SK-N-SH (cell line): ENCODE results near the gene GDI2. TPM values are rescaled to one million over a fixed set of nuclear protein-coding genes. Genes with fewer than 3 reads are reported as not detected.
"Not testable (repeated sequence)": the region's sequence is repeated elsewhere in the genome, so short reads cannot be mapped to it uniquely, and the experiment has no call there.

ENCODE experiments used
- CTCF ChIA-PET: fragments of 300-600, 350-600 bp; formaldehyde crosslinking; extraction: SDS; loops from one replicate; lab custom pipeline; 2021; lab: Yijun Ruan, JAX
- POLR2A ChIA-PET: fragments of 350-600 bp; sonication (Branson Sonifier 250); formaldehyde crosslinking; extraction: SDS; loops from one replicate; lab custom pipeline; 2020; ENCODE audit warnings: antibody characterized with exemption, inconsistent platforms; lab: Yijun Ruan, JAX
- DNase-seq: peaks from one replicate; pipeline ENCODE4 v3.0.0; 2012
- H2AFZ ChIP-seq: fragments of 200-600 bp; sonication (generic); 2 replicates; pipeline ENCODE4 v1.8.1; 2016; ENCODE audit warnings: antibody characterized with exemption, mild to moderate bottlenecking, low read depth
- H3F3A ChIP-seq: fragments of 200-600 bp; sonication (generic); replicated peaks from 2 replicates; pipeline ENCODE3; 2016; ENCODE audit warnings: antibody characterized with exemption, mild to moderate bottlenecking; ENCODE audit not compliant: insufficient read depth
- H3K27ac ChIP-seq, 2 experiments: fragments of 200-500 bp in 1 of 2; fragments of 200-600 bp in 1 of 2; sonication (Bioruptor generic) in 1 of 2; sonication (generic), shearing (Covaris generic) in 1 of 2; 2 replicates each; pipeline versions ENCODE4 v1.5.1 to v1.6.1; 2014 to 2016; ENCODE audit warnings: low read depth in 2 of 2, inconsistent platforms in 1 of 2, low read length in 1 of 2, mild to moderate bottlenecking in 1 of 2, mixed read lengths in 1 of 2
- H3K27me3 ChIP-seq: fragments of 200-600 bp; sonication (generic), shearing (Covaris generic); 2 replicates; pipeline ENCODE4 v1.6.1; 2016; ENCODE audit warnings: mixed run types; ENCODE audit not compliant: insufficient read depth
- H3K36me3 ChIP-seq, 2 experiments: fragments of 200-500 bp in 1 of 2; fragments of 200-600 bp in 1 of 2; sonication (Bioruptor generic) in 1 of 2; sonication (generic) in 1 of 2; replicated peaks in 1 of 2; 2 replicates each; pipeline versions ENCODE3 to v1.5.1; 2014 to 2016; ENCODE audit warnings: low read length in 1 of 2, mild to moderate bottlenecking in 1 of 2; ENCODE audit not compliant: insufficient read depth in 2 of 2, control insufficient read depth in 1 of 2
- H3K4me1 ChIP-seq, 2 experiments: fragments of 200-500 bp in 1 of 2; fragments of 200-600 bp in 1 of 2; sonication (Bioruptor generic) in 1 of 2; sonication (generic), shearing (Covaris generic) in 1 of 2; 2 replicates each; pipeline versions ENCODE4 v1.5.1 to v1.6.1; 2014 to 2016; ENCODE audit warnings: low read depth in 1 of 2, low read length in 1 of 2, mixed run types in 1 of 2; ENCODE audit not compliant: insufficient read depth in 2 of 2, control insufficient read depth in 1 of 2
- H3K4me2 ChIP-seq: fragments of 200-600 bp; sonication (generic), shearing (Covaris generic); 2 replicates; pipeline ENCODE4 v1.6.1; 2017; ENCODE audit warnings: mixed run types
- H3K4me3 ChIP-seq, 2 experiments: fragments of 200-500 bp in 1 of 2; fragments of 200-600 bp in 1 of 2; sonication (Bioruptor generic) in 1 of 2; sonication (generic), shearing (Covaris generic) in 1 of 2; 2 replicates each; pipeline versions ENCODE4 v1.5.1 to v1.8.1; 2014 to 2016; ENCODE audit warnings: low read depth in 2 of 2, inconsistent platforms in 1 of 2, low read length in 1 of 2, mild to moderate bottlenecking in 1 of 2, mixed read lengths in 1 of 2, moderate library complexity in 1 of 2
- H3K79me2 ChIP-seq: fragments of 200-600 bp; sonication (generic); 2 replicates; pipeline ENCODE4 v1.8.1; 2017; ENCODE audit warnings: mild to moderate bottlenecking; ENCODE audit not compliant: insufficient read depth
- H3K9ac ChIP-seq: fragments of 200-600 bp; sonication (generic); 2 replicates; pipeline ENCODE4 v1.6.1; 2017; ENCODE audit warnings: mixed run types
- H3K9me2 ChIP-seq: fragments of 200-600 bp; sonication (generic); 2 replicates; pipeline ENCODE4 v1.6.1; 2017; ENCODE audit warnings: mixed run types
- H3K9me3 ChIP-seq: fragments of 200-600 bp; sonication (generic); 2 replicates; pipeline ENCODE4 v1.6.1; 2017; ENCODE audit warnings: mixed run types, mild to moderate bottlenecking, moderate library complexity
- H4K20me1 ChIP-seq: fragments of 200-600 bp; sonication (generic); 2 replicates; pipeline ENCODE4 v1.6.1; 2017; ENCODE audit warnings: mild to moderate bottlenecking, mixed run types; ENCODE audit not compliant: insufficient read depth
- CHD2 ChIP-seq: fragments of 150-350 bp; IDR thresholded peaks from 2 replicates; pipeline ENCODE4 v1.6.1; 2018; ENCODE audit warnings: low read length; ENCODE audit not compliant: partially characterized antibody
- ELF1 ChIP-seq: IDR thresholded peaks from 2 replicates; pipeline ENCODE4 v1.4.0; 2012
- EP300 ChIP-seq, 2 experiments: IDR thresholded peaks; 2 replicates each; pipeline versions ENCODE4 v1.4.0 to v1.6.1; 2012; ENCODE audit warnings: borderline replicate concordance in 1 of 2, low read depth in 1 of 2, low read length in 1 of 2
- EZH2phosphoT487 ChIP-seq: fragments of 200-600 bp; sonication (generic); IDR thresholded peaks from 2 replicates; pipeline ENCODE4 v1.6.1; 2017; ENCODE audit warnings: low read depth, mixed run types, mild to moderate bottlenecking, antibody characterized with exemption, moderate library complexity, borderline replicate concordance
- FOSL2 ChIP-seq: IDR thresholded peaks from 2 replicates; pipeline ENCODE4 v1.4.0; 2012; ENCODE audit warnings: low read depth, mild to moderate bottlenecking, moderate library complexity, borderline replicate concordance
- FOXM1 ChIP-seq: IDR thresholded peaks from 2 replicates; pipeline ENCODE4 v1.4.0; 2012; ENCODE audit warnings: low read depth, mild to moderate bottlenecking
- GATA2 ChIP-seq: sonication (generic); formaldehyde crosslinking; IDR thresholded peaks from 2 replicates; pipeline ENCODE4 v1.5.0; 2020; ENCODE audit warnings: mild to moderate bottlenecking, missing genetic modification reagents
- JUND ChIP-seq: IDR thresholded peaks from 2 replicates; pipeline ENCODE4 v1.4.0; 2012
- MXI1 ChIP-seq: IDR thresholded peaks from 2 replicates; pipeline ENCODE4 v1.6.1; 2012; ENCODE audit warnings: mild to moderate bottlenecking, low read depth, low read length, improper control_type of control experiment
- NFIC ChIP-seq: IDR thresholded peaks from 2 replicates; pipeline ENCODE4 v1.4.0; 2012; ENCODE audit warnings: borderline replicate concordance
- NRF1 ChIP-seq: IDR thresholded peaks from 2 replicates; pipeline ENCODE4 v1.6.1; 2012; ENCODE audit warnings: low read depth, mild to moderate bottlenecking, low read length
- POLR2AphosphoS5 ChIP-seq: IDR thresholded peaks from 2 replicates; pipeline ENCODE4 v1.6.1; 2012; ENCODE audit warnings: low read depth, low read length
- SIN3A ChIP-seq: IDR thresholded peaks from 2 replicates; pipeline ENCODE4 v1.6.1; 2012; ENCODE audit warnings: low read depth, mild to moderate bottlenecking, low read length, moderate library complexity, borderline replicate concordance
- SMC3 ChIP-seq: IDR thresholded peaks from 2 replicates; pipeline ENCODE4 v1.6.1; 2012; ENCODE audit warnings: low read depth, low read length, improper control_type of control experiment
- TAF1 ChIP-seq: IDR thresholded peaks from 2 replicates; pipeline ENCODE4 v1.6.1; 2012; ENCODE audit warnings: low read depth, mild to moderate bottlenecking, low read length, moderate library complexity, borderline replicate concordance
- TCF12 ChIP-seq: IDR thresholded peaks from 2 replicates; pipeline ENCODE4 v1.4.0; 2012
- TEAD4 ChIP-seq: IDR thresholded peaks from 2 replicates; pipeline ENCODE4 v1.4.0; 2012; ENCODE audit warnings: mild to moderate bottlenecking, borderline replicate concordance; ENCODE audit not compliant: insufficient read depth
- YY1 ChIP-seq: IDR thresholded peaks from 2 replicates; pipeline ENCODE4 v1.4.0; 2012; ENCODE audit warnings: low read depth, mild to moderate bottlenecking
- WGBS: methylation state at CpG from one replicate; pipeline ENCODE4 v1.1.6; 2017; ENCODE audit warnings: low lambda C conversion rate; 5-methylcytosine and 5-hydroxymethylcytosine counted together
- polyA plus RNA-seq, 3 experiments: library from polyadenylated mRNA; depleted of rRNA; stranded (reverse); fragments of >200 nt; gene quantifications; 2 replicates each; pipeline ENCODE4 v1.2.3, GENCODE V29; 2012
- TF ChIP-seq, protein P1 (sequence below): fragments of 150-350 bp; IDR thresholded peaks from 2 replicates; pipeline ENCODE4 v1.6.1; 2017; ENCODE audit warnings: antibody characterized with exemption, low read length, low read depth, borderline replicate concordance
- TF ChIP-seq, protein P2 (sequence below): IDR thresholded peaks from 2 replicates; pipeline ENCODE4; 2012
- TF ChIP-seq, protein P3 (sequence below): IDR thresholded peaks from 2 replicates; pipeline ENCODE4 v1.4.0; 2012; ENCODE audit warnings: low read depth

GDI2 gene
- polyA plus RNA-seq, 1 of the 3 experiments (the other 2 are of a cell fraction), result 94.3 TPM

DNA sequence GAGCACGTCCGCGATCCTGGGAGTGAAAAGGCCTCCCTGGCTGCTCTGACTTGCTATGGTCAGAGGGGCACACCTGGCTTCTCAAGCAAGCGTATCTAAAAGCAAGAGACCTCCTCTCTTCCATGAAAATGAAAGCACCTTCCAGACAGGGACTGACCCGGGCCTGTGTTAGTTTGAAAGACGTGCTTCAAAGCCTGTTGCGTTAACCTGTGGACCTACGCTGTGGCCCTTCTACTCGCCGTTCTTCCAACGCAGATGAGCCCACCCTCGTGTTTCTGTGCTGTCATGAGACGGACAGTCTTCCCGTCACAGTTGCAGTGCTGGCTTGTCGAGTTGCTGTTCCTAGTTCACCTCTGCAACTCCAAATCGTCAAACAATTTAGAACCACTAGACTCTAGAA is 15.5 kb upstream of the GDI2 start:
- no peaks in the 10 kb centered on the region for H3K4me1 ChIP-seq
- H4K20me1 ChIP-seq, result no peaks in the 10 kb centered on the region
- no peaks in the 10 kb centered on the region for H3K9me2 ChIP-seq
- no peaks in the 10 kb centered on the region for H3K27me3 ChIP-seq
- CTCF ChIA-PET, result no interaction called here
- H3K27ac ChIP-seq, result no peak overlapping the region
- no peak overlapping the region for H3K4me2 ChIP-seq
- no peak overlapping the region for H3K9ac ChIP-seq
- no peaks in the 10 kb centered on the region for H3K36me3 ChIP-seq
- H3K79me2 ChIP-seq, result no peaks in the 10 kb centered on the region
- no peak overlapping the region for H2AFZ ChIP-seq
- DNase-seq, result no peak
- WGBS, result 92% methylated on average over 16 of the region's 16 CpGs
- TF ChIP-seq EZH2phosphoT487, result no peak
- TF ChIP-seq TAF1, result no peak
- TF ChIP-seq TEAD4, result no peak
- TF ChIP-seq, protein P1, sequence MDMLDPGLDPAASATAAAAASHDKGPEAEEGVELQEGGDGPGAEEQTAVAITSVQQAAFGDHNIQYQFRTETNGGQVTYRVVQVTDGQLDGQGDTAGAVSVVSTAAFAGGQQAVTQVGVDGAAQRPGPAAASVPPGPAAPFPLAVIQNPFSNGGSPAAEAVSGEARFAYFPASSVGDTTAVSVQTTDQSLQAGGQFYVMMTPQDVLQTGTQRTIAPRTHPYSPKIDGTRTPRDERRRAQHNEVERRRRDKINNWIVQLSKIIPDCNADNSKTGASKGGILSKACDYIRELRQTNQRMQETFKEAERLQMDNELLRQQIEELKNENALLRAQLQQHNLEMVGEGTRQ, result no peak
- TF ChIP-seq SIN3A, result no peak
- TF ChIP-seq SMC3, result no peak
- no peak for TF ChIP-seq FOSL2
- no peak for TF ChIP-seq TCF12
- TF ChIP-seq GATA2 (CRISPR knock-in tag), result no peak
- TF ChIP-seq FOXM1, result no peak
- TF ChIP-seq YY1, result no peak
- TF ChIP-seq, protein P2, sequence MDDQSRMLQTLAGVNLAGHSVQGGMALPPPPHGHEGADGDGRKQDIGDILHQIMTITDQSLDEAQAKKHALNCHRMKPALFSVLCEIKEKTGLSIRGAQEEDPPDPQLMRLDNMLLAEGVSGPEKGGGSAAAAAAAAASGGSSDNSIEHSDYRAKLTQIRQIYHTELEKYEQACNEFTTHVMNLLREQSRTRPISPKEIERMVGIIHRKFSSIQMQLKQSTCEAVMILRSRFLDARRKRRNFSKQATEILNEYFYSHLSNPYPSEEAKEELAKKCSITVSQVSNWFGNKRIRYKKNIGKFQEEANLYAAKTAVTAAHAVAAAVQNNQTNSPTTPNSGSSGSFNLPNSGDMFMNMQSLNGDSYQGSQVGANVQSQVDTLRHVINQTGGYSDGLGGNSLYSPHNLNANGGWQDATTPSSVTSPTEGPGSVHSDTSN, result no peak
- no peak for TF ChIP-seq POLR2AphosphoS5
- TF ChIP-seq ELF1, result no peak
- POLR2A ChIA-PET, result no interaction called here
- no peaks in the 10 kb centered on the region for H3K9me3 ChIP-seq
- H3K4me3 ChIP-seq, result no peak overlapping the region
- H3F3A ChIP-seq, result no peaks in the 10 kb centered on the region

DNA sequence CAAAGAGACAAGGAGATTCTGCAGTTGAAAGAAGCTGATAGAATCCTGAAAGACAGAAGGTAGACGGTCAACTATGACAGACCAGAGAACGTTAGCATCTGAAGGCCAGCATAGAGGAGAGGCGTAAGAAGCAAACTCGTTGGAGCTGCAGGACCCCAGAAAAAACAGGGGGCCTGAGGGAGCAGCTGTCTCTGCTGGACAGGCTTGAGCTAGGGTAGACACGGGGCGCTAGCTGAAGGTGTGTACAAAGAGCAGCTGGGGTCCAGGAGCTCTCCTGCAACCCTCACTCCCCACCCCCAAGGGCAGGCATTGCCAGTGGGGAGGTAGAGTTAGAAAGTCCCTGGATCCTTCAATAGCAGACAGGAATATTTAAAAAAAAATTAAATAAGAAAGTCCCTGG is 14.6 kb upstream of the GDI2 start:
- H4K20me1 ChIP-seq, result no peaks in the 10 kb centered on the region
- H3K36me3 ChIP-seq, result no peaks in the 10 kb centered on the region
- no peak overlapping the region for H3K4me3 ChIP-seq
- no peak overlapping the region for H3K4me2 ChIP-seq
- H3K9me2 ChIP-seq, result no peaks in the 10 kb centered on the region
- no peak overlapping the region for H3K27ac ChIP-seq
- TF ChIP-seq TAF1 (no peak), FOSL2 (no peak), MXI1 (no peak), ELF1 (no peak), FOXM1 (no peak), POLR2AphosphoS5 (no peak), YY1 (no peak), NRF1 (no peak), EP300 (IDR thresholded peaks at IDR 0.05; ENCODE audit: borderline replicate concordance in 1 of 2, low read depth in 1 of 2, low read length in 1 of 2) (no peak), CHD2 (no peak), NFIC (no peak), JUND (no peak), TCF12 (no peak)
- TF ChIP-seq, protein P3, sequence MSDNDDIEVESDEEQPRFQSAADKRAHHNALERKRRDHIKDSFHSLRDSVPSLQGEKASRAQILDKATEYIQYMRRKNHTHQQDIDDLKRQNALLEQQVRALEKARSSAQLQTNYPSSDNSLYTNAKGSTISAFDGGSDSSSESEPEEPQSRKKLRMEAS, result no peak
- TF ChIP-seq, protein P2, result no peak
- no peaks in the 10 kb centered on the region for H3K4me1 ChIP-seq
- H3K27me3 ChIP-seq, result no peaks in the 10 kb centered on the region
- no peaks in the 10 kb centered on the region for H3F3A ChIP-seq
- no peak overlapping the region for H2AFZ ChIP-seq
- 94% methylated on average over 6 of the region's 6 CpGs for WGBS
- H3K9me3 ChIP-seq, result no peaks in the 10 kb centered on the region
- CTCF ChIA-PET, result no interaction called here
- no peak overlapping the region for H3K9ac ChIP-seq
- no peaks in the 10 kb centered on the region for H3K79me2 ChIP-seq
- POLR2A ChIA-PET, result interaction anchor here (0.7 kb wide), 1 partner anchor 143 kb away, joined by 3 read pairs; the partner anchor contains the start of gene TASOR2
- DNase-seq, result no peak

DNA sequence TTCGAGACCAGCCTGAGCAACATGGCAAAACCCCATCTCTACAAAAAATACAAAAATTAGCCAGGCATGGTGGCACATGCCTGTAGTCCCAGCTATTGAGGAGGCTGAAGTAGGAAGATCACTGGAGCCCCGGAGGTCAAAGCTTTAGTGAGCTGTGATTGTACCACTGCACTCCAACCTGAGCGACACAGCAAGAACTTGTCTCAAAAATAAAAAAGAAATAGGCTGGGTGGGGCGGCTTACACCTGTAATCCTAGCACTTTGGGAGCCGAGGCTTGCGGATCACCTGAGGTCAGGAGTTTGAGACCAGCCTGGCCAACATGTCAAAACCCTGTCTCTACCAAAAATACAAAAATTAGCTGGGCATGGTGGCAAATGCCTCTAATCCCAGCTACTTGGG is 13.3 kb upstream of the GDI2 start:
- H3K9me3 ChIP-seq, H3K27me3 ChIP-seq, H3K27ac ChIP-seq, CTCF ChIA-PET, H2AFZ ChIP-seq, H3K79me2 ChIP-seq, DNase-seq, H3K9ac ChIP-seq, H3K9me2 ChIP-seq, H4K20me1 ChIP-seq, H3K4me3 ChIP-seq, H3F3A ChIP-seq, POLR2A ChIA-PET, H3K36me3 ChIP-seq, H3K4me1 ChIP-seq, H3K4me2 ChIP-seq: not testable (repeated sequence)
- 77% methylated on average over 6 of the region's 6 CpGs for WGBS
